Activated CD8-positive, alpha-beta T cell treated with anti-CD3 and anti-CD28 coated beads, Interleukin-2, amount 10 ng/mL, durations not matched to agents 7 days and 5 days (primary cell): ENCODE measurements around the gene SEPTIN10. TPM values are rescaled to one million over a fixed set of nuclear protein-coding genes. Genes with fewer than 3 reads are reported as not detected.
A peak's percentile ranks its signal among the peaks of the same experiment; 100 is the strongest.
"Not testable (repeated sequence)": the region's sequence is repeated elsewhere in the genome, so short reads cannot be mapped to it uniquely, and the experiment has no call there.

ENCODE experiments used
- ATAC-seq: fragments of 150-1000 bp; cut with Tn5 transposase; one replicate; pipeline ENCODE4 v1.10.0; 2021; ENCODE audit warnings: moderate library complexity
- CTCF ChIA-PET: fragments of 350-600 bp; sonication (Branson Sonifier 250); formaldehyde crosslinking; loops from one replicate; lab custom pipeline; 2021; ENCODE audit warnings: antibody characterized with exemption; lab: Charles Lee
- POLR2A ChIA-PET: fragments of 350-600 bp; sonication (Branson Sonifier 250); formaldehyde crosslinking; loops from one replicate; lab custom pipeline; 2021; ENCODE audit warnings: antibody characterized with exemption; lab: Charles Lee
- DNase-seq: peaks from one replicate; pipeline ENCODE4 v3.0.0-alpha.2; 2020
- H3K27ac Mint-ChIP-seq: one replicate; pipeline ENCODE4 v1.8.0; 2021; ENCODE audit warnings: mild to moderate bottlenecking, mixed read lengths
- H3K27me3 Mint-ChIP-seq: one replicate; pipeline ENCODE4 v1.8.0; 2021; ENCODE audit warnings: low read depth, mixed read lengths
- H3K36me3 Mint-ChIP-seq: one replicate; pipeline ENCODE4 v1.8.0; 2021; ENCODE audit warnings: low read depth, mixed read lengths
- H3K4me1 Mint-ChIP-seq: one replicate; pipeline ENCODE4 v1.8.0; 2021; ENCODE audit warnings: low read depth, mixed read lengths
- H3K4me3 Mint-ChIP-seq: one replicate; pipeline ENCODE4 v1.8.0; 2021; ENCODE audit warnings: mild to moderate bottlenecking, mixed read lengths
- H3K9me3 Mint-ChIP-seq: one replicate; pipeline ENCODE4 v1.8.0; 2022; ENCODE audit warnings: mixed read lengths; ENCODE audit not compliant: insufficient read depth
- total RNA-seq, 2 experiments: library from RNA; stranded (reverse); gene quantifications; one replicate each; pipeline ENCODE4 v1.2.3, GENCODE V29; 2021

Gene SEPTIN10
- total RNA-seq, 2 experiments from 2014 or later = 0.50 TPM; not detected in 1

GRCh38 chr2:109549016-109549590 is 64.7 kb downstream of the SEPTIN10 start:
- ChIA-PET CTCF (no interaction called here), POLR2A (no interaction called here)
- ATAC-seq = no peak
- Mint-ChIP-seq H3K4me3 (no peak overlapping the region), H3K4me1 (no peaks in the 10 kb centered on the region), H3K27me3 (peaks cover 6% of the 10 kb centered on the region), H3K36me3 (no peaks in the 10 kb centered on the region), H3K27ac (no peak overlapping the region), H3K9me3 (no peaks in the 10 kb centered on the region)
- DNase-seq = no peak

- ATAC-seq = no peak
- peaks cover 7% of the 10 kb centered on the region for H3K27me3 Mint-ChIP-seq
- H3K36me3 Mint-ChIP-seq = no peaks in the 10 kb centered on the region
- no peak for DNase-seq
- CTCF ChIA-PET = interaction anchor here (0.9 to 3.6 kb wide), 9 partner anchors 9 to 188 kb away, joined by 3 to 28 read pairs (median 5); partner anchors contain the start of genes SEPTIN10 and SOWAHC
- no peaks in the 10 kb centered on the region for H3K4me1 Mint-ChIP-seq
- POLR2A ChIA-PET = no interaction called here
- no peak overlapping the region for H3K4me3 Mint-ChIP-seq
- no peaks in the 10 kb centered on the region for H3K9me3 Mint-ChIP-seq
- H3K27ac Mint-ChIP-seq = no peak overlapping the region
Observed at GRCh38 chr2:109547280-109547679, 66.5 kb downstream of the SEPTIN10 start.

DNA sequence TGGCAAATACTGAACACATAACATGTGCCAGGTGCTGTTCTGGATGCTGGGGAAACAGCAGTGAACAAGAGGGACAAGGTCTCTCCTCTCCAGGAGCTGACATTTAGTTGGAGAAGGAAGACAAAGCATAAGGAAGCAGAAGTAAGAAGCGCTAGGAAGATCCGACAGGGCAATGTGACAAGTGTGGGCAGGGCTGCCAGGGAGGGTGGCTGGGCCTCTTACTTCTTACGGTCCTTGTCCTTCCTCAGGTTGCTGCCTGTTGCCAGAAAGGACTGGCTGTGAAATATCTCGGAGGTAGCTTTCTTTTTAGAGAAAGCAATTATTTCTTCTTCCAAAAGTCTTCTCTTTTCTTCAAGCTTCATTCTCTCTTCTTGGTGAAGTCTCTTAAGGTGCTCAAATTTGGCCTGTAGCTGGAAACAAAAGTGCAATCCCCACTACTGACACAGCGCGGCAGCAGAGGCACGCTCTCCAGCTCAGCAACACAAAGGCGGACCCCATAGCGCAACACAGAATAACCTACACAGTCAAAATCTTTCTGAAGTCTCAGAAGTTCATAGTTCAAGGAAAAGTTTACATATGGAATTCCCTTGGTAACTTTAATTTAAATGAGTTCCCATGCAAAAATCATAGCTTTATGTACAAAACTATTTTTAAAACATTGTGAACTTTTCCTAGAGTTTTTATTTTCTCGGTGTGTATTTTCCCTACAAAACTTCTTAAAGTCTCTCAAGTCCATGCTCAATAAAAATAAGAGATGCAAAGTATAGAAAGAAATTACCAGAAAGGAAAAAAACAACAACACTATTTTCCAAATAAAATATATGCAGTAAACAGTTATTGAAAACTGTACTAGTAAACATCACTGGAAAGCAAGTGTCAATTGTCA is 67.7 kb downstream of the SEPTIN10 start:
- ATAC-seq (peak; percentile 79), DNase-seq (peak; percentile 64)
- Mint-ChIP-seq H3K9me3 (no peaks in the 10 kb centered on the region), H3K4me3 (no peak overlapping the region), H3K27ac (no peak overlapping the region), H3K27me3 (peaks cover 9% of the 10 kb centered on the region), H3K36me3 (no peaks in the 10 kb centered on the region), H3K4me1 (no peaks in the 10 kb centered on the region)
- POLR2A ChIA-PET = no interaction called here
- CTCF ChIA-PET = interaction anchor here (0.6 to 3.6 kb wide), 29 partner anchors 9 to 419 kb away, joined by 3 to 28 read pairs (median 4); partner anchors contain the start of genes SEPTIN10 and SOWAHC

DNA sequence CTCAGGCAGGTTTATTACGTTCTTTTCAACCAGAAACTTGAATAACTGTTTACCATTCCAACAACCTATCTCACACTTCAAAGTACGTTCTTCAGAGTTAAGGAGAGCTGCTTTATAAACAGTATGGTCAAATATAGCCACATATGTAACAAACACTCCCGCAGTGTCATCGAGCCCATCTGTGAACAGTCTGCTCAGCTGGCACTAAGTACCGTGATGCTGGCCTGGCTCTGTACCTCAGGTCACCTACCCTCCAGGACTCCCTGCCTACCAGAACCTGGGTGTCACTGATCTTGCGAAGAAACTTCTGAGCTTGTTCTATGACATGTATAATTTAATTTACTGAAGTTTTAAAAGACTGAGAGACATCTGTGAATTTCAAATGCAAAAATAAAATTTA is 71.4 kb downstream of the SEPTIN10 start:
- CTCF ChIA-PET = no interaction called here
- no peak overlapping the region for H3K27ac Mint-ChIP-seq
- H3K27me3 Mint-ChIP-seq = peaks cover 9% of the 10 kb centered on the region
- ATAC-seq (no peak), DNase-seq (no peak)
- POLR2A ChIA-PET = no interaction called here
- H3K4me1 Mint-ChIP-seq = no peaks in the 10 kb centered on the region
- no peaks in the 10 kb centered on the region for H3K9me3 Mint-ChIP-seq
- no peaks in the 10 kb centered on the region for H3K36me3 Mint-ChIP-seq
- no peak overlapping the region for H3K4me3 Mint-ChIP-seq

DNA sequence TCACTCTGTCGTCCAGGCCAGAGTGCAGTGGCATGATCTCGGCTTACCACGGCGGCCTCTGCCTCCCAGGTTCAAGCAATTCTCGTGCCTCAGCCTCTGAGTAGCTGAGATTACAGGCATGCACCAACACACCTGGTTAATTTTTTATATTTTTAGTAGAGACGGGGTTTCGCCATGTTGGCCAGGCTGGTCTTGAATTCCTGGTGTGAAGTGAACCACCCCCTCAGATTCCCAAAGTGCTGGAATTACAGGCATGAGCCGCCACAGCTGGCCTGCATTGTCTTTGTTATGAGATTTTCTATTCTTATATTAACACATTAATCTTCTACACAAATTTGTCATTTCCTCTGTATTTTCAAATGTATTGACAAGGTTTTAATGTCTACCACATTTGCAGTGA is 75.2 kb downstream of the SEPTIN10 start:
- ATAC-seq (no peak), DNase-seq (no peak)
- ChIA-PET POLR2A (no interaction called here), CTCF (no interaction called here)
- H3K27ac Mint-ChIP-seq = no peak overlapping the region
- H3K4me3 Mint-ChIP-seq = no peak overlapping the region
- peaks cover 15% of the 10 kb centered on the region for H3K27me3 Mint-ChIP-seq
- no peaks in the 10 kb centered on the region for H3K9me3 Mint-ChIP-seq
- no peaks in the 10 kb centered on the region for H3K4me1 Mint-ChIP-seq
- H3K36me3 Mint-ChIP-seq = no peaks in the 10 kb centered on the region

DNA sequence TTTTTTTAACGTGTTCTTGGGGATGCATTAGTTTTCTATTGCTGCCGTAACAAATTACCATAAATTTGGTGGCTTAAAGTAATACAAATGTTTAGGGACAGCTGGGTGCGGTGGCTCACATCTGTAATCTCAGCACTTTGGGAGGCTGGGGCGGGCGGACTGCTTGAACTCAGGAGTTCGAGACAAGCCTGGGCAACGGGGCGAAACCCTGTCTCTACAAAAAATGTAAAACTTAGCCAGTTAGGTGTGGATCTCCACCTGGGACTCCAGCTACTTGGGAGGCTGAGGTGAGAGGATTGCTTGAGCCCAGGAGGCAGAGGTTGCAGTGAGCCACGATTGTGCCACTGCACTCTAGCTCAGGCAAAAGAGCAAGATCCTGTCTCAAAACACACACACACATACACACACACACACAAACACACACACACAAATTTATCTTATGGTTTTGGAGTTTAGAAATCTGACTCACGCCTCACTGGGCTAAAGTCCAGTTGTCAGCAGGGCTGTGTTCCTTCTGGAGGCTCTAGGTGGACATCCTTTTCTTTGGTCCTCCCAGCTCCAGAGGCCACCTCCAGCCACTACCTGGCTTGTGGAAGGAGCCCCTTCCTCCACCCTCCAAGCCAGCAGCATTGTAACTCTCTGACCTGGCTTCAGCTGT is 76.1 kb downstream of the SEPTIN10 start:
- Mint-ChIP-seq H3K36me3 (no peaks in the 10 kb centered on the region), H3K4me1 (no peaks in the 10 kb centered on the region), H3K4me3 (no peak overlapping the region), H3K27me3 (peaks cover 15% of the 10 kb centered on the region), H3K9me3 (no peaks in the 10 kb centered on the region), H3K27ac (no peak overlapping the region)
- ChIA-PET CTCF (interaction anchor here (0.6 kb wide), 1 partner anchor 8 kb away, joined by 4 read pairs; no protein-coding TSS in a partner anchor), POLR2A (no interaction called here)
- ATAC-seq (no peak), DNase-seq (no peak)

DNA sequence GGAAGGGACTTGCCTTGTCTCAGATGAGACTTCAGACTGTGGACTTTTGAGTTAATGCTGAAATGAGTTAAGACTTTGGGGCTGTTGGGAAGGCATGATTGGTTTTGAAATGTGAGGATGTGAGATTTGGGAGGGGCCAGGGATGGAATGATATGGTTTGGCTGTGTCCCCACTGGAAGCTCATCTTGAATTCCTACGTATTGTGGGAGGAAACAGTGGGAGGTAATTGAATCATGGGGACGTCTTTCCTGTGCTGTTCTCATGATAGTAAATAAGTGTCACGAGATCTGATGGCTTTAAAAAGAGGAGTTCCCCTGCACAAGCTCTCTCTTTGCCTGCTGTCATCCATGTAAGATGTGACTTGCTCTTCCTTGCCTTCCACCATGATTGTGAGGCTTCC is 77.2 kb downstream of the SEPTIN10 start:
- CTCF ChIA-PET = interaction anchor here (1.2 to 5.4 kb wide), 2 partner anchors 8 to 9 kb away, joined by 3 to 23 read pairs; no protein-coding TSS in a partner anchor
- DNase-seq, POLR2A ChIA-PET, ATAC-seq, H3K27ac Mint-ChIP-seq, H3K4me3 Mint-ChIP-seq, H3K9me3 Mint-ChIP-seq, H3K4me1 Mint-ChIP-seq, H3K36me3 Mint-ChIP-seq: not testable (repeated sequence)
- H3K27me3 Mint-ChIP-seq = peaks cover 17% of the 10 kb centered on the region

- CTCF ChIA-PET = interaction anchor here (1.2 to 5.4 kb wide), 2 partner anchors 9 to 11 kb away, joined by 3 to 23 read pairs; no protein-coding TSS in a partner anchor
- peaks cover 17% of the 10 kb centered on the region for H3K27me3 Mint-ChIP-seq
- no peaks in the 10 kb centered on the region for H3K4me1 Mint-ChIP-seq
- H3K9me3 Mint-ChIP-seq = no peaks in the 10 kb centered on the region
- DNase-seq (no peak), ATAC-seq (no peak)
- H3K27ac Mint-ChIP-seq = no peak overlapping the region
- POLR2A ChIA-PET = no interaction called here
- no peaks in the 10 kb centered on the region for H3K36me3 Mint-ChIP-seq
- no peak overlapping the region for H3K4me3 Mint-ChIP-seq
Observed at GRCh38 chr2:109535217-109535946, 78.4 kb downstream of the SEPTIN10 start.

- no peak for ATAC-seq
- H3K9me3 Mint-ChIP-seq = no peaks in the 10 kb centered on the region
- no peak overlapping the region for H3K4me3 Mint-ChIP-seq
- DNase-seq = no peak
- H3K27me3 Mint-ChIP-seq = peaks cover 17% of the 10 kb centered on the region
- POLR2A ChIA-PET = no interaction called here
- no peaks in the 10 kb centered on the region for H3K4me1 Mint-ChIP-seq
- no peaks in the 10 kb centered on the region for H3K36me3 Mint-ChIP-seq
- CTCF ChIA-PET = interaction anchor here (5.4 kb wide), 1 partner anchor 12 kb away, joined by 23 read pairs; no protein-coding TSS in a partner anchor
- no peak overlapping the region for H3K27ac Mint-ChIP-seq
Observed at GRCh38 chr2:109533823-109534222, 79.9 kb downstream of the SEPTIN10 start.

GRCh38 chr2:109532728-109533076 is 81.1 kb downstream of the SEPTIN10 start:
- ChIA-PET CTCF (interaction anchor here (2.2 to 5.4 kb wide), 2 partner anchors 13 to 23 kb away, joined by 5 to 23 read pairs; no protein-coding TSS in a partner anchor), POLR2A (no interaction called here)
- H3K36me3 Mint-ChIP-seq = no peaks in the 10 kb centered on the region
- no peaks in the 10 kb centered on the region for H3K9me3 Mint-ChIP-seq
- ATAC-seq = no peak
- H3K4me1 Mint-ChIP-seq = no peaks in the 10 kb centered on the region
- peaks cover 17% of the 10 kb centered on the region for H3K27me3 Mint-ChIP-seq
- no peak overlapping the region for H3K27ac Mint-ChIP-seq
- H3K4me3 Mint-ChIP-seq = no peak overlapping the region
- no peak for DNase-seq
